HFF-Myc (cell line): ENCODE data around the gene PCDHB16.
A peak's percentile ranks its signal among the peaks of the same experiment; 100 is the strongest.
"Not testable (repeated sequence)": the region's sequence is repeated elsewhere in the genome, so short reads cannot be mapped to it uniquely, and the experiment has no call there.

Experiments used
- DNase-seq: peaks from one replicate; pipeline ENCODE4 v3.0.0-alpha.2; 2011; ENCODE audit warnings: low read depth; ENCODE audit errors: extremely low read depth
- H3K4me3 ChIP-seq: replicated peaks from 2 replicates; pipeline ENCODE4 v1.5.1; 2011; ENCODE audit warnings: low read depth, mild to moderate bottlenecking, control low read depth, low read length
- TF ChIP-seq, protein P1 (sequence below): IDR thresholded peaks from 2 replicates; pipeline ENCODE4 v1.5.1; 2012; ENCODE audit warnings: mild to moderate bottlenecking, low read depth, low read length, control low read depth; ENCODE audit errors: missing control alignments

Gene PCDHB16

DNA sequence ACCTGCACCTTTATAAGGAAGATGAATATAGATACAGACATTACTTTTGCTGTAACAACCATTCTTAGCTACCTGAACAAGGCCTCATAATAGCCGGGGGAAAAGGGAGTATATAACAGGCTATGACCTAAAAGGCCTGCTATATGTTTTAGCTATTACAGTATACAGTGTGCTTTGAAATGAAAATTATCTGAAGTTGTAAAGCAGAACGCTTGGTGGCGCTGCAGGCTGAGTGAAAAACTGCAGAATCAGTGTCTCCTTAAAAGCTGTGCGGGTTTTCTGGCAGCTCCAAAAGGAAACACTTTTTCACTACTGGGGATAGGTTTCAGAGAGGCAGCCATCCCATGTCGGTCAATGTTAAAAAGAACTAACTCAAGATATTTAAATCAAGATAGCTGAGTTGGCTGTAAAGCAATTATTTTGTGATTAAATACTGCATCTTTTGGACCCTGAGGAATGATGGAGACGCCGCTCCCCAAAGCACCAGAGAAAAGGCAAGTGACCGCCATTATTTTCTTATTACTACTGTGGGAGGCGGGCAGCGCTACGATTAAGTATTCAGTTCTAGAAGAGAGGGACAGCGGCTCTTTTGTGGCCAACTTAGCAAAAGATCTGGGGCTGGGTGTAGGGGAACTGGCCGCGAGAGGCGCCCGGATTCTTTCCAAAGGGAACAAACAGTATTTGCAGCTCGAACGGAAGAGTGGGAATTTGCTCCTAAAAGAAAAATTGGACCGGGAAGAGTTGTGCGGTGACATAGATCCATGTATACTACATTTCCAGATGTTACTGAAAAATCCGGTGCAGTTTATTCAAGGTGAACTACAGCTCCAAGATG, 26.4 kb upstream of the PCDHB16 start:
- H3K4me3 ChIP-seq = no peak overlapping the region
- TF ChIP-seq, protein P1, sequence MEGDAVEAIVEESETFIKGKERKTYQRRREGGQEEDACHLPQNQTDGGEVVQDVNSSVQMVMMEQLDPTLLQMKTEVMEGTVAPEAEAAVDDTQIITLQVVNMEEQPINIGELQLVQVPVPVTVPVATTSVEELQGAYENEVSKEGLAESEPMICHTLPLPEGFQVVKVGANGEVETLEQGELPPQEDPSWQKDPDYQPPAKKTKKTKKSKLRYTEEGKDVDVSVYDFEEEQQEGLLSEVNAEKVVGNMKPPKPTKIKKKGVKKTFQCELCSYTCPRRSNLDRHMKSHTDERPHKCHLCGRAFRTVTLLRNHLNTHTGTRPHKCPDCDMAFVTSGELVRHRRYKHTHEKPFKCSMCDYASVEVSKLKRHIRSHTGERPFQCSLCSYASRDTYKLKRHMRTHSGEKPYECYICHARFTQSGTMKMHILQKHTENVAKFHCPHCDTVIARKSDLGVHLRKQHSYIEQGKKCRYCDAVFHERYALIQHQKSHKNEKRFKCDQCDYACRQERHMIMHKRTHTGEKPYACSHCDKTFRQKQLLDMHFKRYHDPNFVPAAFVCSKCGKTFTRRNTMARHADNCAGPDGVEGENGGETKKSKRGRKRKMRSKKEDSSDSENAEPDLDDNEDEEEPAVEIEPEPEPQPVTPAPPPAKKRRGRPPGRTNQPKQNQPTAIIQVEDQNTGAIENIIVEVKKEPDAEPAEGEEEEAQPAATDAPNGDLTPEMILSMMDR = no peak
- no peak for DNase-seq

DNA sequence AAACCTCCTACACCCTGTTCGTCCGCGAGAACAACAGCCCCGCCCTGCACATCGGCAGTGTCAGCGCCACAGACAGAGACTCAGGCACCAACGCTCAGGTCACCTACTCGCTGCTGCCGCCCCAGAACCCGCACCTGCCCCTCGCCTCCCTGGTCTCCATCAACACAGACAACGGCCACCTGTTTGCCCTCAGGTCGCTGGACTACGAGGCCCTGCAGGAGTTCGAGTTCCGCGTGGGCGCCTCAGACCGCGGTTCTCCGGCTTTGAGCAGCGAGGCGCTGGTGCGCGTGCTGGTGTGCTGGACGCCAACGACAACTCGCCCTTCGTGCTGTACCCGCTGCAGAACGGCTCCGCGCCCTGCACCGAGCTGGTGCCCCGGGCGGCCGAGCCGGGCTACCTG, 24.8 kb upstream of the PCDHB16 start:
- DNase-seq = not testable (repeated sequence)

DNA sequence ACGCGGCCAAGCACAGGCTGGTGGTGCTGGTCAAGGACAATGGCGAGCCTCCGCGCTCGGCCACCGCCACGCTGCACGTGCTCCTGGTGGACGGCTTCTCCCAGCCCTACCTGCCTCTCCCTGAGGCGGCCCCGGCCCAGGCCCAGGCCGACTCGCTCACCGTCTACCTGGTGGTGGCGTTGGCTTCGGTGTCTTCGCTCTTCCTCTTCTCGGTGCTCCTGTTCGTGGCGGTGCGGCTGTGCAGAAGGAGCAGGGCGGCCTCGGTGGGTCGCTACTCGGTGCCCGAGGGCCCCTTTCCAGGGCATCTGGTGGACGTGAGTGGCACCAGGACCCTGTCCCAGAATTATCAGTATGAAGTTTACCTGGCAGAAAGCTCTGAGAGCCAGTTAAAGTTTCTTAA, 24.3 kb upstream of the PCDHB16 start:
- H3K4me3 ChIP-seq, DNase-seq: not testable (repeated sequence)

More for the DNA sequence above, 24.8 kb upstream of the PCDHB16 start:
- not testable (repeated sequence) for H3K4me3 ChIP-seq

DNA sequence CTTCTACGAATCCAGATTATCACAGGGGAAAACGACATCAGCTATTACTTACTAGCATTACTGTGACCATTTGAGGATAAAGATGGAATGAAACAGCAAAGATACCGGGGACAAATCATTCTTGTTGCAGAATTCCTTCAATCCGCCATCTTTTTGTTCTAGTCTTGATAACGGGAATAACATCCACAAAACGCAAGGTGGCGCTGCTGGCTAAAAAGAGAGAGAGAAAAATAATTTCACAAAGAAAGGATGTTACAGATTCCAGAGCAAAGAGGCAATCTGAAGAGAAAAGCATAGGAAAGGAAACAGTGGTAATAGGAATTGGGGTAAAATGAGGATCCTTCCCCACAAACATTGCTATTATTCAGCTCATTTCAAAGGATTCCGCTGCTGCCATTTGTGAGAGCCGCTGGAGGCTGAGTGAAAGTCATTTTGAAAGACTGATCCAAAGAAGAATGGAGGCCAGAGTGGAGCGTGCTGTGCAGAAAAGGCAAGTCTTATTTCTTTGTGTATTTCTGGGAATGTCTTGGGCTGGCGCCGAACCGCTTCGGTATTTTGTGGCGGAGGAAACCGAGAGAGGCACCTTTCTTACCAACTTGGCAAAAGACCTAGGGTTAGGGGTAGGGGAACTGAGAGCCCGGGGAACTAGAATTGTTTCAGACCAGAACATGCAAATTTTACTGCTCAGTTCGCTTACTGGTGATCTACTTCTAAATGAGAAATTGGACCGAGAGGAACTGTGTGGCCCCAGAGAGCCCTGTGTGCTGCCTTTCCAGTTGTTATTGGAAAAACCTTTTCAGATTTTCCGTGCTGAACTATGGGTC, 9.6 kb upstream of the PCDHB16 start, which contains the start of gene PCDHB7:
TSS of gene PCDHB7 (plus strand) at position 264 of the 824 bp plus-strand sequence. CDS start at position 456, 192 bp downstream.
- no peak within 1 kb of the TSS for H3K4me3 ChIP-seq
- TF ChIP-seq, protein P1 = peak; percentile 51

DNA sequence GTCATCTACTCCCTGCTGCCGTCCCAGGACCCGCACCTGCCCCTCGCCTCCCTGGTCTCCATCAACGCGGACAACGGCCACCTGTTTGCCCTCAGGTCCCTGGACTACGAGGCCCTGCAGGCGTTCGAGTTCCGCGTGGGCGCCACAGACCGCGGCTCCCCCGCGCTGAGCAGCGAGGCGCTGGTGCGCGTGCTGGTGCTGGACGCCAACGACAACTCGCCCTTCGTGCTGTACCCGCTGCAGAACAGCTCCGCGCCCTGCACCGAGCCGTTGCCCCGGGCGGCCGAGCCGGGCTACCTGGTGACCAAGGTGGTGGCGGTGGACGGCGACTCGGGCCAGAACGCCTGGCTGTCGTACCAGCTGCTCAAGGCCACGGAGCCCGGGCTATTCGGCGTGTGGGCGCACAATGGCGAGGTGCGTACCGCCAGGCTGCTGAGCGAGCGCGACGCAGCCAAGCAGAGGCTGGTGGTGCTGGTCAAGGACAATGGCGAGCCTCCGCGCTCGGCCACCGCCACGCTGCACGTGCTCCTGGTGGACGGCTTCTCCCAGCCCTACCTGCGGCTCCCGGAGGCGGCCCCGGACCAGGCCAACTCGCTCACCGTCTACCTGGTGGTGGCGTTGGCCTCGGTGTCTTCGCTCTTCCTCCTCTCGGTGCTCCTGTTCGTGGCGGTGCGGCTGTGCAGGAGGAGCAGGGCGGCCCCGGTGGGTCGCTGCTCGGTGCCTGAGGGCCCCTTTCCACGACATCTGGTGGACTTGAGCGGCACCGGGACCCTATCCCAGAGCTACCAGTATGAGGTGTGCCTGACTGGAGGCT, 7.7 kb upstream of the PCDHB16 start:
- DNase-seq, H3K4me3 ChIP-seq: not testable (repeated sequence)

More for the DNA sequence above, 9.6 kb upstream of the PCDHB16 start, which contains the start of gene PCDHB7:
- DNase-seq = no peak

DNA sequence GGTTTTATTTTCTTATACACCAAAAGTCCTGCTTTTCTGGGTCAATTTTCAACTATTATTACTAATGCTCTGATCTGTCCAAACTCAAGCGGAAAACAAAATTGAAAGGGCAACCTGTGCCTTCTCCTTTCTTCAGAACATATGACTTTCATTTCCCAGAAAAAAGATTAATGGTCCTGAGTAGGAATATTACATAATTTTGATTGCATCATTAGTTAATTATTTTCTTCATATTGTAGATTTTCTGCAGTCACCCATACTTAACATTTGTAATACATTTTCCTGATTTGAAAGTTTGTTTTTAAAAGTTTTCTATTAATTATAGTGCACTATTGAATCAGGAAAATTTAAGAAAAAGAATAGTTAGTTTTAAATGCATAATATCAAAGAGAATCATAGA, 6.3 kb upstream of the PCDHB16 start:
- TF ChIP-seq, protein P1 = no peak
- no peak overlapping the region for H3K4me3 ChIP-seq
- DNase-seq = no peak

DNA sequence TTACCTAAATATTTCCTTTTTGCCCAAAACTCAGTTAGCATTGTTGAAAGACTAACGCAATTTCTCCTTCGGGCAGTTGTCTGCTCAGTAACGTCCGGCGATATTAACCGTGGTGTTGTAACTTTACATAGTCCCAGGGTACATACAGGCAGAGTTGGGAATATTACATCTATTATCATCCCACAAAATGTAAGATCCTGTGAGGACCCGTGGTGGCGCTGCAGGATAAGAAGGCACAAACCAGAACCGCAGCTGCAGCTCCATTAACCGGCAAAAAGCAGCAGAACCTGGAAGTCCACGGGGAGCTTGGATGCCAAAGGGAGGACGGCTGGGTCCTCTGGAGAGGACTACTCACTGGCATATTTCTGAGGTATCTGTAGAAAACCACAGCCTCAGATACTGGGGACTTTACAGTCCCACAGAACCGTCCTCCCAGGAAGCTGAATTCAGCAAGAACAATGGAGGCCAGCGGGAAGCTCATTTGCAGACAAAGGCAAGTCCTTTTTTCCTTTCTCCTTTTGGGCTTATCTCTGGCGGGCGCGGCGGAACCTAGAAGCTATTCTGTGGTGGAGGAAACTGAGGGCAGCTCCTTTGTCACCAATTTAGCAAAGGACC, 4.5 kb upstream of the PCDHB16 start, which contains the start of gene PCDHB8:
TSS of gene PCDHB8 (plus strand) at position 214 of the 615 bp plus-strand sequence. CDS start at position 459, 245 bp downstream.
- not testable (repeated sequence) for H3K4me3 ChIP-seq, DNase-seq

DNA sequence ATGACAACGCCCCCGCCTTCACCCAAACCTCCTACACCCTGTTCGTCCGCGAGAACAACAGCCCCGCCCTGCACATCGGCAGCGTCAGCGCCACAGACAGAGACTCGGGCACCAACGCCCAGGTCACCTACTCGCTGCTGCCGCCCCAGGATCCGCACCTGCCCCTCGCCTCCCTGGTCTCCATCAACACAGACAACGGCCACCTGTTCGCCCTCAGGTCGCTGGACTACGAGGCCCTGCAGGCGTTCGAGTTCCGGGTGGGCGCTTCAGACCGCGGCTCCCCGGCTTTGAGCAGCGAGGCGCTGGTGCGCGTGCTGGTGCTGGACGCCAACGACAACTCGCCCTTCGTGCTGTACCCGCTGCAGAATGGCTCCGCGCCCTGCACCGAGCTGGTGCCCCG, 2.8 kb upstream of the PCDHB16 start:
- not testable (repeated sequence) for DNase-seq, H3K4me3 ChIP-seq

DNA sequence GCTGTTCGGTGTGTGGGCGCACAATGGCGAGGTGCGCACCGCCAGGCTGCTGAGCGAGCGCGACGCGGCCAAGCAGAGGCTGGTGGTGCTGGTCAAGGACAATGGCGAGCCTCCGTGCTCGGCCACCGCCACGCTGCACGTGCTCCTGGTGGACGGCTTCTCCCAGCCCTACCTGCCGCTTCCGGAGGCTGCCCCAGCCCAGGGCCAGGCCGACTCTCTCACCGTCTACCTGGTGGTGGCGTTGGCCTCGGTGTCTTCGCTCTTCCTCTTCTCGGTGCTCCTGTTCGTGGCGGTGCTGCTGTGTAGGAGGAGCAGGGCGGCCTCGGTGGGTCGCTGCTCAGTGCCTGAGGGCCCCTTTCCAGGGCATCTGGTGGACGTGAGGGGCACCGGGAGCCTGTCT, 2.3 kb upstream of the PCDHB16 start:
- not testable (repeated sequence) for H3K4me3 ChIP-seq, DNase-seq
